Measurements from ENCODE around the gene METTL9.
"Not testable (repeated sequence)": the region's sequence is repeated elsewhere in the genome, so short reads cannot be mapped to it uniquely, and the experiment has no call there.

METTL9 gene

GRCh38 chr16:21663889-21664647 is 64.7 kb downstream of the METTL9 start, which contains the start of gene OTOA:
TSS of gene OTOA (plus strand) at chr16:21663968. CDS start at chr16:21678515, 14,547 bp downstream.
- no peak for DNase-seq (ENCODE audit: low read depth in 3 of 3)

GRCh38 chr16:21664801-21665492 is 65.6 kb downstream of the METTL9 start:
- no peak for DNase-seq (ENCODE audit: low read depth in 3 of 3)

- no peak for DNase-seq (ENCODE audit: low read depth in 3 of 3)
Measured at GRCh38 chr16:21666772-21667171, 67.4 kb downstream of the METTL9 start.

- DNase-seq (ENCODE audit: low read depth in 3 of 3) = no peak
Measured at GRCh38 chr16:21667575-21667974, 68.2 kb downstream of the METTL9 start.

GRCh38 chr16:21673469-21673868 is 74.1 kb downstream of the METTL9 start:
- DNase-seq (ENCODE audit: low read depth in 3 of 3) = no peak

- not testable (repeated sequence) for DNase-seq (ENCODE audit: low read depth in 3 of 3)
Measured at GRCh38 chr16:21674456-21674855, 75.1 kb downstream of the METTL9 start.

GRCh38 chr16:21680714-21681113 is 81.3 kb downstream of the METTL9 start:
- not testable (repeated sequence) for DNase-seq (ENCODE audit: low read depth in 3 of 3)

- DNase-seq (ENCODE audit: low read depth in 3 of 3) = no peak
Measured at GRCh38 chr16:21683184-21683583, 83.8 kb downstream of the METTL9 start.

GRCh38 chr16:21684199-21684598 is 84.8 kb downstream of the METTL9 start:
- DNase-seq (ENCODE audit: low read depth in 3 of 3) = peak in 2 of 3 experiments; percentile 17 to 27

- DNase-seq (ENCODE audit: low read depth in 3 of 3) = no peak
Measured at GRCh38 chr16:21685034-21685455, 85.7 kb downstream of the METTL9 start.

GRCh38 chr16:21689107-21689506 is 89.7 kb downstream of the METTL9 start:
- DNase-seq (ENCODE audit: low read depth in 3 of 3) = no peak

GRCh38 chr16:21690967-21691366 is 91.6 kb downstream of the METTL9 start:
- not testable (repeated sequence) for DNase-seq (ENCODE audit: low read depth in 3 of 3)

- DNase-seq (ENCODE audit: low read depth in 3 of 3) = no peak
Measured at GRCh38 chr16:21694609-21695008, 95.2 kb downstream of the METTL9 start.

- DNase-seq (ENCODE audit: low read depth in 3 of 3) = no peak
Measured at GRCh38 chr16:21697032-21697431, 97.7 kb downstream of the METTL9 start.

GRCh38 chr16:21698169-21699032 is 99.0 kb downstream of the METTL9 start:
- no peak for DNase-seq (ENCODE audit: low read depth in 3 of 3)

- DNase-seq (ENCODE audit: low read depth in 3 of 3) = no peak
Measured at GRCh38 chr16:21701271-21701670, 101.9 kb downstream of the METTL9 start.

- DNase-seq (ENCODE audit: low read depth in 3 of 3) = no peak
Measured at GRCh38 chr16:21702276-21702675, 102.9 kb downstream of the METTL9 start.

GRCh38 chr16:21703156-21703555 is 103.8 kb downstream of the METTL9 start:
- no peak for DNase-seq (ENCODE audit: low read depth in 3 of 3)

- DNase-seq (ENCODE audit: low read depth in 3 of 3) = no peak
Measured at GRCh38 chr16:21703589-21704174, 104.3 kb downstream of the METTL9 start.

GRCh38 chr16:21704266-21704665 is 104.9 kb downstream of the METTL9 start:
- no peak for DNase-seq (ENCODE audit: low read depth in 3 of 3)

GRCh38 chr16:21704733-21705132 is 105.4 kb downstream of the METTL9 start:
- no peak for DNase-seq (ENCODE audit: low read depth in 3 of 3)

Measured in stimulated activated CD4-positive, alpha-beta T cell treated with anti-CD3 and anti-CD28 coated beads, TNF-alpha, amount 100 ng/mL, for 24 hours (primary cell).